Heart right ventricle (tissue), 16 donors: ENCODE measurements around the gene RGPD8. TPM values are rescaled to one million over a fixed set of nuclear protein-coding genes. Genes with fewer than 3 reads are reported as not detected.
A peak's percentile ranks its signal among the peaks of the same experiment; 100 is the strongest.
"Not testable (repeated sequence)": the region's sequence is repeated elsewhere in the genome, so short reads cannot be mapped to it uniquely, and the experiment has no call there.

Experiments
- ATAC-seq, 8 donors: fragments of 200-7000 bp; cut with Tn5 transposase; one replicate each; pipeline ENCODE4 v1.9.1; 2020; ENCODE audit warnings: mild to moderate bottlenecking in 8 of 8, moderate library complexity in 8 of 8, moderate number of reproducible peaks in 1 of 8
- DNase-seq, 2 donors: peaks; one replicate each; pipeline ENCODE4 v3.0.0-alpha.2; 2020
- H3K27ac ChIP-seq, 10 donors: fragments of 200-600 bp; sonication (generic) in 2 of 10; one replicate each; pipeline versions ENCODE4 v1.5.0 to v1.8.0; 2020 to 2022; ENCODE audit warnings: mild to moderate bottlenecking in 3 of 10
- H3K27me3 ChIP-seq, 7 donors: fragments of 200-600 bp; one replicate each; pipeline ENCODE4 v1.8.0; 2021 to 2022; ENCODE audit warnings: mild to moderate bottlenecking in 2 of 7
- H3K36me3 ChIP-seq, 9 donors: fragments of 200-600 bp; sonication (generic) in 1 of 9; one replicate each; pipeline versions ENCODE4 v1.5.0 to v1.8.0; 2020 to 2022; ENCODE audit warnings: mild to moderate bottlenecking in 2 of 9
- H3K4me1 ChIP-seq, 9 donors: fragments of 200-600 bp; sonication (generic) in 1 of 9; one replicate each; pipeline versions ENCODE4 v1.5.0 to v1.8.0; 2020 to 2022; ENCODE audit warnings: mild to moderate bottlenecking in 4 of 9
- H3K4me3 ChIP-seq, 10 donors: fragments of 200-600 bp; sonication (generic) in 2 of 10; one replicate each; pipeline versions ENCODE4 v1.5.0 to v1.8.0; 2020 to 2022; ENCODE audit warnings: mild to moderate bottlenecking in 7 of 10, moderate library complexity in 2 of 10
- H3K9me3 ChIP-seq, 11 donors: fragments of 200-600 bp in 10 of 11; sonication (generic) in 2 of 11; one replicate each; pipeline versions ENCODE4 v1.5.0 to v1.8.0; 2013 to 2022; ENCODE audit warnings: mild to moderate bottlenecking in 2 of 11, control low read depth in 1 of 11, moderate library complexity in 1 of 11
- CTCF ChIP-seq, 9 donors: fragments of 200-600 bp; sonication (generic) in 2 of 9; IDR thresholded peaks; one replicate each; pipeline versions ENCODE4 v1.5.0 to v1.8.0; 2021 to 2022; ENCODE audit warnings: antibody characterized with exemption in 9 of 9, mild to moderate bottlenecking in 5 of 9, moderate library complexity in 1 of 9
- WGBS, 2 donors: extraction: QIAGEN DNeasy Blood & Tissue Kit; methylation state at CpG; one replicate each; pipeline ENCODE4 v1.1.7; 2013; ENCODE audit warnings: inconsistent platforms in 1 of 2; 5-methylcytosine and 5-hydroxymethylcytosine counted together
- intact Hi-C, 10 donors: fragments of 100-400 bp; cut with DNase I; formaldehyde crosslinking; loops; one replicate each; pipeline versions ENCODE4 v1.11.1 to v1.14.2; 2022
- polyA plus RNA-seq, 2 donors: library from polyadenylated mRNA; stranded (reverse); fragments of 200-250 nt; gene quantifications; one replicate each; pipeline ENCODE4 v1.2.3, GENCODE V29; 2013
- total RNA-seq, 10 donors: library from RNA; stranded (reverse); fragmentation: NEBNext Ultra II Directional in 3 of 10; extraction: Animal tissue kit (Norgen Biotek cat#: 25700) in 3 of 10; gene quantifications; one replicate each; pipeline versions ENCODE4 v1.2.1 to v1.2.4, GENCODE V29; 2021 to 2023
- donor health status: Arrhythmogenic right ventricular cardiomyopathy.
- donor health status: ischemic (EF 13 %, LVEDD 7.1; RV severe dilation, severe dysfunction).
- donor health status: healthy with polysubstance abuse.
- donor health status: DM: no; HTN: yes; CAD: no.
- donor health status: DM: no; HTN: no; CAD: no.
- donor health status: ischemic (EF 25% LVEDD 6.9; RV normal size, moderate dysfunction).
- donor health status: ischemic (EF 25% LVEDD 5.7; RV mildly dilated, moderate dysfunction).
- donor health status: healthy.
- donor health status: DM: yes; HTN: yes; CAD: no.
- donor health status: Ischemic cardiomyopathy.
- donor health status: ischemic (EF 35%, LVEDD 5.7; RV mildly dilated, moderate dysfunction).
- donor health status: nonischemic (EF 11% LVEDD 7.7; RV severe dilation, severe dysfunction).
- donor health status: DM: yes; HTN: yes; CAD: no.
- donor health status: PGD.
- donor health status: ischemic (EF 29% LVEDD 5.4; RV normal size, mild dysfunction).
- donor health status: nonischemic (EF 23%, LVEDD 6.1; RV moderate dilation, normal function).

RGPD8 gene
- total and polyA plus RNA-seq, 12 donors, result 0.84 to 9.1 (median 7.1) TPM

GRCh38 chr2:112433932-112434730 is 686 bp upstream of the RGPD8 start:
- Histone ChIP-seq H3K4me1 (peaks cover 0 to 14% (median 4%) of the 10 kb centered on the region in 9 donors), H3K4me3 (peak overlapping the region in 1 of 10 donors; percentile 61), H3K27ac (no peak overlapping the region), H3K9me3 (no peaks in the 10 kb centered on the region), H3K27me3 (peaks cover 0 to 14% (median 4%) of the 10 kb centered on the region in 7 donors), H3K36me3 (no peaks in the 10 kb centered on the region)
- TF ChIP-seq CTCF (IDR thresholded peaks at IDR 0.05), result no peak
- ATAC-seq (no peak), DNase-seq (no peak)
- WGBS, 2 donors, result 65 to 74% methylated on average over 31 of the region's 31 CpGs
- intact Hi-C loops, result loop anchor here in 5 of 10 donors (2.0 to 10.0 kb wide), 5 partner anchors 173 to 312 kb away; partner anchors contain the start of gene ZC3H8 (in 2 of the 5)

GRCh38 chr2:112432735-112433479 is 538 bp downstream of the RGPD8 start:
- Histone ChIP-seq H3K27ac (peak overlapping the region in 9 of 10 donors; percentile 61 to 94 (median 84)), H3K27me3 (peaks cover 0 to 14% (median 4%) of the 10 kb centered on the region in 7 donors), H3K4me3 (peak overlapping the region; percentile 22 to 62 (median 60)), H3K4me1 (peaks cover 0 to 14% (median 4%) of the 10 kb centered on the region in 9 donors)
- H3K9me3 ChIP-seq, H3K36me3 ChIP-seq: not testable (repeated sequence)
- intact Hi-C loops, result loop anchor here in 5 of 10 donors (5.0 to 10.0 kb wide), 4 partner anchors 176 to 311 kb away; partner anchors contain the start of gene ZC3H8 (in 2 of the 5)
- 6 to 45% methylated on average over 46 to 94 of the region's 98 CpGs for WGBS, 2 donors
- ATAC-seq (peak in 4 of 8 donors; percentile 8 to 79 (median 46)), DNase-seq (peak in 1 of 2 donors; percentile 38)

- WGBS, 2 donors, result 40 to 72% methylated on average over 11 to 22 of the region's 22 CpGs
- intact Hi-C loops, result loop anchor here in 5 of 10 donors (5.0 to 10.0 kb wide), 4 partner anchors 175 to 310 kb away; partner anchors contain the start of gene ZC3H8 (in 2 of the 5)
- peak overlapping the region; percentile 22 to 62 (median 60) for H3K4me3 ChIP-seq
- H3K9me3 ChIP-seq, ATAC-seq, H3K36me3 ChIP-seq, DNase-seq: not testable (repeated sequence)
- H3K27me3 ChIP-seq, result peaks cover 0 to 10% (median 1%) of the 10 kb centered on the region in 7 donors
- H3K4me1 ChIP-seq, result peaks cover 0 to 14% (median 4%) of the 10 kb centered on the region in 9 donors
- H3K27ac ChIP-seq, result peak overlapping the region in 9 of 10 donors; percentile 61 to 94 (median 84)
These were observed 1.1 kb downstream of the RGPD8 start for GRCh38 chr2:112432390-112432734.

- peak overlapping the region; percentile 22 to 62 (median 60) for H3K4me3 ChIP-seq
- not testable (repeated sequence) for H3K9me3 ChIP-seq, DNase-seq, ATAC-seq, H3K27me3 ChIP-seq, H3K36me3 ChIP-seq
- H3K27ac ChIP-seq, result peak overlapping the region in 6 of 10 donors; percentile 82 to 94 (median 86)
- intact Hi-C loops, result loop anchor here in 5 of 10 donors (5.0 to 10.0 kb wide), 4 partner anchors 174 to 309 kb away; partner anchors contain the start of gene ZC3H8 (in 2 of the 5)
- 91% methylated on average over 21 of the region's 21 CpGs for WGBS, 2 donors
- H3K4me1 ChIP-seq, result peaks cover 0 to 14% (median 4%) of the 10 kb centered on the region in 9 donors
These were observed 1.7 kb downstream of the RGPD8 start for GRCh38 chr2:112431587-112432295.

GRCh38 chr2:112424553-112424952 is 8.9 kb downstream of the RGPD8 start:
- H3K36me3 ChIP-seq, H3K4me1 ChIP-seq, H3K4me3 ChIP-seq, DNase-seq, H3K27ac ChIP-seq, H3K9me3 ChIP-seq, ATAC-seq, intact Hi-C loops, H3K27me3 ChIP-seq: not testable (repeated sequence)
- 100% methylated on average over 1 to 2 of the region's 3 CpGs for WGBS, 2 donors
